GM23338 (cell line): ENCODE measurements around the gene AGFG1. TPM values are rescaled to one million over a fixed set of nuclear protein-coding genes. Genes with fewer than 3 reads are reported as not detected.

ENCODE experiments used
- ATAC-seq: fragments of 200-7000 bp; cut with Tn5 transposase; 3 replicates; pipeline ENCODE4 v1.9.1; 2020
- DNase-seq: peaks from one replicate; pipeline ENCODE4 v3.0.0-alpha.2; 2015; ENCODE audit warnings: low spot score
- H2AFZ ChIP-seq: fragments of 200-600 bp; sonication (generic); 2 replicates; pipeline ENCODE4 v1.8.0; 2016; ENCODE audit warnings: antibody characterized with exemption, mild to moderate bottlenecking, moderate library complexity
- H3F3A ChIP-seq: fragments of 200-600 bp; sonication (generic); replicated peaks from 2 replicates; pipeline ENCODE4 v1.8.0; 2017; ENCODE audit warnings: antibody characterized with exemption, mixed run types, low read depth
- H3K27ac ChIP-seq: fragments of 200-600 bp; sonication (generic); 2 replicates; pipeline ENCODE4 v1.6.1; 2016; ENCODE audit warnings: low read depth
- H3K27me3 ChIP-seq: fragments of 200-600 bp; sonication (generic); 2 replicates; pipeline ENCODE4 v1.8.0; 2016; ENCODE audit warnings: mild to moderate bottlenecking, mixed run types, moderate library complexity; ENCODE audit not compliant: insufficient read depth
- H3K36me3 ChIP-seq: fragments of 200-600 bp; sonication (generic); 2 replicates; pipeline ENCODE4 v1.8.0; 2016; ENCODE audit warnings: mild to moderate bottlenecking; ENCODE audit not compliant: insufficient read depth
- H3K4me1 ChIP-seq: fragments of 200-600 bp; sonication (generic); 2 replicates; pipeline ENCODE4 v1.8.0; 2016; ENCODE audit warnings: mild to moderate bottlenecking, moderate library complexity; ENCODE audit not compliant: insufficient read depth
- H3K4me2 ChIP-seq: fragments of 200-600 bp; sonication (generic); 2 replicates; pipeline ENCODE4 v1.7.1; 2017; ENCODE audit warnings: mixed run types
- H3K4me3 ChIP-seq: fragments of 200-600 bp; sonication (generic); 2 replicates; pipeline ENCODE4 v1.6.1; 2016; ENCODE audit warnings: mixed run types
- H3K79me2 ChIP-seq: fragments of 200-600 bp; sonication (generic); replicated peaks from 2 replicates; pipeline ENCODE4 v1.8.0; 2017; ENCODE audit warnings: mild to moderate bottlenecking; ENCODE audit not compliant: insufficient read depth
- H3K9me2 ChIP-seq: fragments of 200-600 bp; sonication (generic); 2 replicates; pipeline ENCODE4 v1.8.0; 2017; ENCODE audit not compliant: insufficient read depth
- H4K20me1 ChIP-seq: fragments of 200-600 bp; sonication (generic); replicated peaks from 2 replicates; pipeline ENCODE4 v1.8.0; 2017; ENCODE audit warnings: mild to moderate bottlenecking; ENCODE audit not compliant: insufficient read depth
- H3K27ac Mint-ChIP-seq: 2 replicates; pipeline ENCODE4 v1.8.0; 2020; ENCODE audit warnings: inconsistent platforms, mild to moderate bottlenecking, moderate library complexity, mixed read lengths
- H3K27me3 Mint-ChIP-seq: 3 replicates; pipeline ENCODE4 v1.8.0; 2022; ENCODE audit warnings: low read depth, mild to moderate bottlenecking, moderate library complexity, mixed read lengths, inconsistent platforms; ENCODE audit not compliant: insufficient read depth, poor library complexity
- H3K36me3 Mint-ChIP-seq: 3 replicates; pipeline ENCODE4 v1.8.0; 2021; ENCODE audit warnings: low read depth, mild to moderate bottlenecking, inconsistent platforms, moderate library complexity, mixed read lengths
- H3K4me1 Mint-ChIP-seq: 3 replicates; pipeline ENCODE4 v1.8.0; 2020; ENCODE audit warnings: mild to moderate bottlenecking, inconsistent platforms, mixed read lengths
- H3K4me3 Mint-ChIP-seq: 3 replicates; pipeline ENCODE4 v1.8.0; 2021; ENCODE audit warnings: moderate library complexity, mild to moderate bottlenecking, inconsistent platforms, mixed read lengths
- H3K9me3 Mint-ChIP-seq: 3 replicates; pipeline ENCODE4 v1.8.0; 2020; ENCODE audit warnings: moderate library complexity, mild to moderate bottlenecking, inconsistent platforms, mixed read lengths
- CREB1 ChIP-seq: fragments of 250-450 bp; sonication (Bioruptor Pico); IDR thresholded peaks from 2 replicates; pipeline ENCODE4 v1.5.0; 2020; ENCODE audit warnings: low read depth, mild to moderate bottlenecking, moderate library complexity
- ETS1 ChIP-seq: IDR thresholded peaks from 2 replicates; pipeline ENCODE4 v1.6.1; 2016; ENCODE audit warnings: antibody characterized with exemption
- EZH2 ChIP-seq: fragments of 200-600 bp; sonication (generic); IDR thresholded peaks from one replicate; pipeline ENCODE4 v1.8.0; 2017; ENCODE audit warnings: antibody characterized with exemption, mild to moderate bottlenecking, low read depth; ENCODE audit not compliant: unreplicated experiment
- EZH2phosphoT487 ChIP-seq: fragments of 200-600 bp; sonication (generic); IDR thresholded peaks from one replicate; pipeline ENCODE4 v1.8.1; 2018; ENCODE audit warnings: antibody characterized with exemption; ENCODE audit not compliant: unreplicated experiment
- JUNB ChIP-seq: IDR thresholded peaks from one replicate; pipeline ENCODE4 v1.6.1; 2016; ENCODE audit warnings: antibody characterized with exemption; ENCODE audit not compliant: unreplicated experiment
- NANOG ChIP-seq: IDR thresholded peaks from 2 replicates; pipeline ENCODE4 v1.6.1; 2016; ENCODE audit warnings: antibody characterized with exemption, borderline replicate concordance
- POLR2AphosphoS5 ChIP-seq: IDR thresholded peaks from 2 replicates; pipeline ENCODE4 v1.6.1; 2016; ENCODE audit warnings: antibody characterized with exemption, low read depth
- REST ChIP-seq: IDR thresholded peaks from one replicate; pipeline ENCODE4 v1.6.1; 2018; ENCODE audit warnings: antibody characterized with exemption; ENCODE audit not compliant: unreplicated experiment
- STAT1 ChIP-seq: IDR thresholded peaks from one replicate; pipeline ENCODE4 v1.6.1; 2016; ENCODE audit warnings: antibody characterized with exemption; ENCODE audit not compliant: unreplicated experiment
- ZNF114 ChIP-seq: fragments of 250-450 bp; sonication (Bioruptor Pico); IDR thresholded peaks from 2 replicates; pipeline ENCODE4 v1.5.0; 2020; ENCODE audit warnings: mild to moderate bottlenecking, moderate library complexity
- ZNF331 ChIP-seq: fragments of 250-450 bp; sonication (Bioruptor Pico); IDR thresholded peaks from 2 replicates; pipeline ENCODE4 v1.5.0; 2020; ENCODE audit warnings: low read depth, mild to moderate bottlenecking, moderate library complexity
- ZNF462 ChIP-seq: fragments of 250-450 bp; sonication (Bioruptor Pico); IDR thresholded peaks from 2 replicates; pipeline ENCODE4 v1.5.0; 2020; ENCODE audit warnings: mild to moderate bottlenecking, moderate library complexity
- polyA plus RNA-seq: library from polyadenylated mRNA; unstranded; fragments of >200 nt; fragmentation: Nextera tagmentation; extraction: Ambion mirVana; gene quantifications from 2 replicates; pipeline ENCODE4 v1.2.1, GENCODE V29; 2016
- total RNA-seq: library from RNA; depleted of rRNA; stranded (reverse); fragments of >200 nt; shearing (Covaris generic); gene quantifications from 2 replicates; pipeline ENCODE4 v1.2.3, GENCODE V29; 2014
- TF ChIP-seq, protein P1 (sequence below), 2 experiments: fragments of 200-600 bp in 1 of 2; sonication (generic) in 1 of 2; conservative IDR thresholded peaks; 2 replicates each; pipeline versions ENCODE4 v1.5.1 to v1.6.1; 2016 to 2017; ENCODE audit warnings: antibody characterized with exemption in 2 of 2, low read depth in 2 of 2, mild to moderate bottlenecking in 2 of 2, moderate library complexity in 1 of 2

Gene AGFG1
- total and polyA plus RNA-seq, 2 experiments from 2014 or later: 14.5 to 113 TPM

DNA sequence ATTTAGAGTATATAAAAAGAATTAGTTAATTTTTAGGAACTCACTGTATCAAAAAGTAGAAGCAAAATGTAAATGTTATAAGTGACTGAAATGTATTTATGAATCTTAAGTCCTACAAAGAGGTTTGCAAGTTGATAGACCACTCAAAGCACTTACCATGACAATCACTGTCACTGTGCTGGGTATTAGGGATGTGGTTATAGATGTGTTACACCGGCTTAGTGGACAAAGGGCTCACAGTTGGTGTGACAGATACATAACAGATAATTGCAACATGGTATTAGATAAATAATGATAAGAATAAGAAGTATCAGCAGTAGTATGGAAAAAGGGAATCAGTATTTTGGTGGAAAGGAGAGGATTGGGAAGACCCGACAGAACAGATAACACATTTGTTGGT lies 21.6 kb downstream of the AGFG1 start:
- Mint-ChIP-seq H3K4me1 (peaks cover 22% of the 10 kb centered on the region), H3K27ac (no peak overlapping the region; the same call in 1 of the 2 replicates), H3K27me3 (no peaks in the 10 kb centered on the region), H3K9me3 (no peaks in the 10 kb centered on the region), H3K4me3 (no peak overlapping the region), H3K36me3 (peaks cover 3% of the 10 kb centered on the region; the same call in 1 of the 3 replicates)
- ATAC-seq (no peak), DNase-seq (no peak)
- no peak overlapping the region for H3K4me2 ChIP-seq
- no peak overlapping the region for H3K27ac ChIP-seq
- H3K79me2 ChIP-seq: peaks cover 100% of the 10 kb centered on the region
- H3K9me2 ChIP-seq: no peaks in the 10 kb centered on the region
- H3K4me1 ChIP-seq: peaks cover 23% of the 10 kb centered on the region
- no peaks in the 10 kb centered on the region for H3K27me3 ChIP-seq
- H3F3A ChIP-seq: no peaks in the 10 kb centered on the region
- no peak overlapping the region for H2AFZ ChIP-seq
- TF ChIP-seq CREB1 (CRISPR knock-in tag): no peak
- TF ChIP-seq ZNF331 (CRISPR knock-in tag): no peak
- no peak for TF ChIP-seq STAT1
- no peak for TF ChIP-seq EZH2phosphoT487
- TF ChIP-seq ZNF114 (CRISPR knock-in tag): no peak
- no peak for TF ChIP-seq POLR2AphosphoS5
- no peak for TF ChIP-seq ETS1
- no peak for TF ChIP-seq EZH2
- TF ChIP-seq ZNF462 (CRISPR knock-in tag): no peak
- TF ChIP-seq, protein P1, sequence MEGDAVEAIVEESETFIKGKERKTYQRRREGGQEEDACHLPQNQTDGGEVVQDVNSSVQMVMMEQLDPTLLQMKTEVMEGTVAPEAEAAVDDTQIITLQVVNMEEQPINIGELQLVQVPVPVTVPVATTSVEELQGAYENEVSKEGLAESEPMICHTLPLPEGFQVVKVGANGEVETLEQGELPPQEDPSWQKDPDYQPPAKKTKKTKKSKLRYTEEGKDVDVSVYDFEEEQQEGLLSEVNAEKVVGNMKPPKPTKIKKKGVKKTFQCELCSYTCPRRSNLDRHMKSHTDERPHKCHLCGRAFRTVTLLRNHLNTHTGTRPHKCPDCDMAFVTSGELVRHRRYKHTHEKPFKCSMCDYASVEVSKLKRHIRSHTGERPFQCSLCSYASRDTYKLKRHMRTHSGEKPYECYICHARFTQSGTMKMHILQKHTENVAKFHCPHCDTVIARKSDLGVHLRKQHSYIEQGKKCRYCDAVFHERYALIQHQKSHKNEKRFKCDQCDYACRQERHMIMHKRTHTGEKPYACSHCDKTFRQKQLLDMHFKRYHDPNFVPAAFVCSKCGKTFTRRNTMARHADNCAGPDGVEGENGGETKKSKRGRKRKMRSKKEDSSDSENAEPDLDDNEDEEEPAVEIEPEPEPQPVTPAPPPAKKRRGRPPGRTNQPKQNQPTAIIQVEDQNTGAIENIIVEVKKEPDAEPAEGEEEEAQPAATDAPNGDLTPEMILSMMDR (conservative IDR thresholded peaks at IDR 0.05; ENCODE audit: low read depth in 2 of 2): no peak
- no peak for TF ChIP-seq NANOG
- no peak for TF ChIP-seq JUNB
- TF ChIP-seq REST: no peak
- no peaks in the 10 kb centered on the region for H3K36me3 ChIP-seq
- no peak overlapping the region for H3K4me3 ChIP-seq
- peaks cover 44% of the 10 kb centered on the region for H4K20me1 ChIP-seq
